H9 (cell line): ENCODE data around the gene FARP2. TPM values are rescaled to one million over a fixed set of nuclear protein-coding genes. Genes with fewer than 3 reads are reported as not detected.

Experiments used
- DNase-seq: peaks from one replicate; pipeline ENCODE4 v3.0.0-alpha.2; 2017
- H2AFZ ChIP-seq: one replicate; pipeline ENCODE4 v1.6.1; 2013; ENCODE audit warnings: mild to moderate bottlenecking, low read length, control low read depth, moderate library complexity
- H2AK5ac ChIP-seq: 2 replicates; pipeline ENCODE4 v1.6.1; 2013; ENCODE audit warnings: low read length, control low read depth, mixed read lengths; ENCODE audit not compliant: insufficient read length
- H2BK120ac ChIP-seq: one replicate; pipeline ENCODE4 v1.6.1; 2013; ENCODE audit warnings: low read depth, mild to moderate bottlenecking, low read length, control low read depth, inconsistent platforms; ENCODE audit not compliant: poor library complexity, severe bottlenecking
- H2BK12ac ChIP-seq: 2 replicates; pipeline ENCODE4 v1.6.1; 2013; ENCODE audit warnings: low read length, control low read depth, mixed read lengths, low read depth; ENCODE audit not compliant: insufficient read length
- H2BK15ac ChIP-seq: 2 replicates; pipeline ENCODE4 v1.6.1; 2013; ENCODE audit warnings: low read depth, low read length, control low read depth
- H2BK20ac ChIP-seq: one replicate; pipeline ENCODE4 v1.6.1; 2013; ENCODE audit warnings: low read depth, mild to moderate bottlenecking, low read length, control low read depth, inconsistent platforms; ENCODE audit not compliant: poor library complexity, severe bottlenecking
- H2BK5ac ChIP-seq: 2 replicates; pipeline ENCODE4 v1.6.1; 2013; ENCODE audit warnings: low read length, control low read depth, mixed read lengths; ENCODE audit not compliant: insufficient read length
- H3K14ac ChIP-seq: 2 replicates; pipeline ENCODE4 v1.6.1; 2013; ENCODE audit warnings: low read length, control low read depth; ENCODE audit not compliant: insufficient read depth
- H3K18ac ChIP-seq: 2 replicates; pipeline ENCODE4 v1.6.1; 2013; ENCODE audit warnings: low read depth, mild to moderate bottlenecking, mixed read lengths, low read length, control low read depth; ENCODE audit not compliant: insufficient read length
- H3K23ac ChIP-seq: 2 replicates; pipeline ENCODE4 v1.6.1; 2013; ENCODE audit warnings: low read length, control low read depth, mixed read lengths, low read depth; ENCODE audit not compliant: insufficient read length
- H3K23me2 ChIP-seq: 2 replicates; pipeline ENCODE4 v1.6.1; 2013; ENCODE audit warnings: low read depth, mild to moderate bottlenecking, mixed read lengths, low read length, control low read depth; ENCODE audit not compliant: insufficient read length, poor library complexity, severe bottlenecking
- H3K27ac ChIP-seq: 2 replicates; pipeline ENCODE4 v1.5.1; 2013; ENCODE audit warnings: low read length, control low read depth, mixed read lengths, low read depth; ENCODE audit not compliant: insufficient read length
- H3K27me3 ChIP-seq: 2 replicates; pipeline ENCODE4 v1.6.1; 2013; ENCODE audit warnings: low read length, control low read depth, inconsistent platforms; ENCODE audit not compliant: insufficient read depth
- H3K4ac ChIP-seq: 2 replicates; pipeline ENCODE4 v1.6.1; 2013; ENCODE audit warnings: low read depth, mild to moderate bottlenecking, control low read depth, inconsistent platforms, low read length, moderate library complexity
- H3K4me1 ChIP-seq: 2 replicates; pipeline ENCODE4 v1.6.1; 2013; ENCODE audit warnings: low read length, control low read depth, inconsistent platforms; ENCODE audit not compliant: insufficient read depth
- H3K4me2 ChIP-seq: 2 replicates; pipeline ENCODE4 v1.6.1; 2013; ENCODE audit warnings: low read length, control low read depth, mixed read lengths; ENCODE audit not compliant: insufficient read length, insufficient read depth
- H3K56ac ChIP-seq: 2 replicates; pipeline ENCODE4 v1.6.1; 2013; ENCODE audit warnings: low read depth, mild to moderate bottlenecking, mixed read lengths, low read length, control low read depth; ENCODE audit not compliant: insufficient read length
- H3K79me1 ChIP-seq: 2 replicates; pipeline ENCODE4 v1.6.1; 2013; ENCODE audit warnings: low read depth, mild to moderate bottlenecking, moderate library complexity, low read length, control low read depth, inconsistent platforms; ENCODE audit not compliant: insufficient read depth, poor library complexity, severe bottlenecking
- H3K79me2 ChIP-seq: 2 replicates; pipeline ENCODE4 v1.6.1; 2013; ENCODE audit warnings: low read length, control low read depth, inconsistent platforms; ENCODE audit not compliant: insufficient read depth
- H3K9ac ChIP-seq: 2 replicates; pipeline ENCODE4 v1.6.1; 2013; ENCODE audit warnings: low read length, control low read depth, mixed read lengths; ENCODE audit not compliant: insufficient read length; ENCODE audit errors: extremely low read depth
- H3K9me3 ChIP-seq: one replicate; pipeline ENCODE4 v1.6.1; 2013; ENCODE audit warnings: low read depth, low read length, inconsistent platforms; ENCODE audit not compliant: control insufficient read depth
- H3T11ph ChIP-seq: one replicate; pipeline ENCODE4 v1.6.1; 2013; ENCODE audit warnings: mild to moderate bottlenecking, low read length, control low read depth, inconsistent platforms
- H4K20me1 ChIP-seq: one replicate; pipeline ENCODE4 v1.6.1; 2013; ENCODE audit not compliant: control insufficient read depth, insufficient read length, insufficient read depth
- H4K5ac ChIP-seq: 2 replicates; pipeline ENCODE4 v1.6.1; 2013; ENCODE audit warnings: low read depth, mild to moderate bottlenecking, mixed read lengths, low read length, control low read depth; ENCODE audit not compliant: insufficient read length
- H4K8ac ChIP-seq: replicated peaks from 2 replicates; pipeline ENCODE4 v1.6.1; 2013; ENCODE audit warnings: low read length, control low read depth, mixed read lengths, low read depth; ENCODE audit not compliant: insufficient read length
- H4K91ac ChIP-seq: 2 replicates; pipeline ENCODE4 v1.6.1; 2013; ENCODE audit warnings: low read depth, mild to moderate bottlenecking, moderate library complexity, mixed read lengths, low read length, control low read depth; ENCODE audit not compliant: insufficient read length
- H3K27ac Mint-ChIP-seq, 3 experiments: 2 replicates in 2 of 3; 3 replicates in 1 of 3; pipeline ENCODE4 v1.8.0; 2020 to 2021; ENCODE audit warnings: mixed read lengths in 3 of 3, mild to moderate bottlenecking in 1 of 3, moderate library complexity in 1 of 3
- H3K27me3 Mint-ChIP-seq: 2 replicates; pipeline ENCODE4 v1.8.0; 2021; ENCODE audit warnings: low read depth, mild to moderate bottlenecking, moderate library complexity, mixed read lengths
- H3K36me3 Mint-ChIP-seq, 3 experiments: 2 replicates in 2 of 3; 3 replicates in 1 of 3; pipeline ENCODE4 v1.8.0; 2020 to 2021; ENCODE audit warnings: low read depth in 3 of 3, mixed read lengths in 3 of 3; ENCODE audit not compliant: insufficient read depth in 1 of 3
- H3K4me1 Mint-ChIP-seq, 2 experiments: 2 replicates each; pipeline ENCODE4 v1.8.0; 2020; ENCODE audit warnings: mixed read lengths in 2 of 2
- H3K4me3 Mint-ChIP-seq, 2 experiments: 2 replicates in 1 of 2; 3 replicates in 1 of 2; pipeline ENCODE4 v1.8.0; 2020 to 2021; ENCODE audit warnings: mild to moderate bottlenecking in 2 of 2, mixed read lengths in 2 of 2, moderate library complexity in 1 of 2
- H3K9me3 Mint-ChIP-seq, 2 experiments: 2 replicates in 1 of 2; 3 replicates in 1 of 2; pipeline ENCODE4 v1.8.0; 2020; ENCODE audit warnings: mild to moderate bottlenecking in 2 of 2, mixed read lengths in 2 of 2, moderate library complexity in 1 of 2
- WGBS: extraction: QIAGEN DNeasy Blood & Tissue Kit; methylation state at CpG from one replicate; pipeline ENCODE4 v1.1.7; 2013; ENCODE audit warnings: missing lambda C conversion rate, low lambda C conversion rate, mixed read lengths; ENCODE audit not compliant: insufficient read length; ENCODE audit errors: extremely low coverage; 5-methylcytosine and 5-hydroxymethylcytosine counted together
- total RNA-seq: library from RNA; stranded (reverse); gene quantifications from 2 replicates; pipeline ENCODE4 v1.2.1, GENCODE V29; 2021
- TF ChIP-seq, protein P1 (sequence below): fragments of 200-600 bp; sonication (generic); conservative IDR thresholded peaks from 3 replicates; pipeline ENCODE4 v1.8.0; 2021; ENCODE audit warnings: antibody characterized with exemption, mild to moderate bottlenecking

Gene FARP2
- total RNA-seq, 1 experiment from 2014 or later, result 33.9 TPM

DNA sequence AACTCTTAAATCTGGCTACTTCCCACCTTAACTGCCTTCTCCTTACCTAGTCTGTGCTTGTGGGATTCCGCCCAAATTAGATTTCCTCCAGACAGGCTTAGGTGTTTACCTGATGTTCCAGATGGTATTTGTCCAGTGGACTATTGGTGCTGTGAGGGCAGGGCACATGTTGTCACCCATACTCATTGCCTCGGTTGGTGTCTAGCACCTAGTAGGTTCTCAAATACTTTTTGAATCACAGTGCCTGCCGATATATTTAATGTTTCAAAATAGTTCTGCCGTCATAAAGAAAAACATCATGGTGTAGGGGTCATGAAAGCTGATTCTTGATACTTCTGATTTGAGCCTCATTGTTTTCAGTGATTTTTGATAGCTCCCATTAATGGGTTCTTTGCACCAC is 39.3 kb upstream of the FARP2 start:
- peak overlapping the region; percentile 98 for H3K9ac ChIP-seq
- no peak overlapping the region for H2BK15ac ChIP-seq
- WGBS, result no CpG with 5 or more reads among the region's 4 CpGs
- H2AFZ ChIP-seq, result no peak overlapping the region
- H4K20me1 ChIP-seq, result no peaks in the 10 kb centered on the region
- no peak overlapping the region for H3K4ac ChIP-seq
- Mint-ChIP-seq H3K27me3 (no peaks in the 10 kb centered on the region), H3K4me3 (peak overlapping the region; percentile 100), H3K4me1 (peaks cover 59 to 60% of the 10 kb centered on the region in 2 experiments), H3K27ac (peak overlapping the region; percentile 91 to 100 (median 99)), H3K9me3 (no peaks in the 10 kb centered on the region; a peak in 1 of 5 replicates), H3K36me3 (peaks cover 4 to 25% (median 21%) of the 10 kb centered on the region in 3 experiments; a peak in 6 of 7 replicates)
- TF ChIP-seq, protein P1, sequence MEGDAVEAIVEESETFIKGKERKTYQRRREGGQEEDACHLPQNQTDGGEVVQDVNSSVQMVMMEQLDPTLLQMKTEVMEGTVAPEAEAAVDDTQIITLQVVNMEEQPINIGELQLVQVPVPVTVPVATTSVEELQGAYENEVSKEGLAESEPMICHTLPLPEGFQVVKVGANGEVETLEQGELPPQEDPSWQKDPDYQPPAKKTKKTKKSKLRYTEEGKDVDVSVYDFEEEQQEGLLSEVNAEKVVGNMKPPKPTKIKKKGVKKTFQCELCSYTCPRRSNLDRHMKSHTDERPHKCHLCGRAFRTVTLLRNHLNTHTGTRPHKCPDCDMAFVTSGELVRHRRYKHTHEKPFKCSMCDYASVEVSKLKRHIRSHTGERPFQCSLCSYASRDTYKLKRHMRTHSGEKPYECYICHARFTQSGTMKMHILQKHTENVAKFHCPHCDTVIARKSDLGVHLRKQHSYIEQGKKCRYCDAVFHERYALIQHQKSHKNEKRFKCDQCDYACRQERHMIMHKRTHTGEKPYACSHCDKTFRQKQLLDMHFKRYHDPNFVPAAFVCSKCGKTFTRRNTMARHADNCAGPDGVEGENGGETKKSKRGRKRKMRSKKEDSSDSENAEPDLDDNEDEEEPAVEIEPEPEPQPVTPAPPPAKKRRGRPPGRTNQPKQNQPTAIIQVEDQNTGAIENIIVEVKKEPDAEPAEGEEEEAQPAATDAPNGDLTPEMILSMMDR, result no peak
- H3K56ac ChIP-seq, result no peak overlapping the region
- no peak overlapping the region for H4K8ac ChIP-seq
- H3K4me1 ChIP-seq, result peaks cover under 1% of the 10 kb centered on the region
- DNase-seq, result no peak
- no peak overlapping the region for H2AK5ac ChIP-seq
- no peak overlapping the region for H4K5ac ChIP-seq
- no peaks in the 10 kb centered on the region for H3K79me1 ChIP-seq
- H3K9me3 ChIP-seq, result no peaks in the 10 kb centered on the region
- no peak overlapping the region for H2BK5ac ChIP-seq
- no peak overlapping the region for H3K18ac ChIP-seq
- no peak overlapping the region for H3K14ac ChIP-seq
- peak overlapping the region; percentile 95 for H3K4me2 ChIP-seq
- no peak overlapping the region for H4K91ac ChIP-seq
- no peak overlapping the region for H3K27ac ChIP-seq
- peaks cover 9% of the 10 kb centered on the region for H3K23me2 ChIP-seq
- peaks cover 73% of the 10 kb centered on the region for H3K79me2 ChIP-seq
- no peak overlapping the region for H3K23ac ChIP-seq
- H3K27me3 ChIP-seq, result no peaks in the 10 kb centered on the region
- no peak overlapping the region for H3T11ph ChIP-seq
- H2BK120ac ChIP-seq, result no peak overlapping the region
- H2BK20ac ChIP-seq, result no peak overlapping the region
- H2BK12ac ChIP-seq, result no peak overlapping the region
